CD4-positive, alpha-beta T cell treated with Interleukin-6 for 4 hours (primary cell): ENCODE data around the gene ZXDA.
A peak's percentile ranks its signal among the peaks of the same experiment; 100 is the strongest.
"Not testable (repeated sequence)": the region's sequence is repeated elsewhere in the genome, so short reads cannot be mapped to it uniquely, and the experiment has no call there.

Experiments used
- DNase-seq: peaks from one replicate; pipeline ENCODE4 v3.0.0-alpha.2; 2020; ENCODE audit warnings: mixed read lengths

Gene ZXDA

GRCh38 chrX:57910287-57910912 is at the start of gene ZXDA:
Gene ZXDA (minus strand): TSS chrX:57910458. CDS start chrX:57910420, 38 bp downstream.
- peak; percentile 35 for DNase-seq

GRCh38 chrX:57952320-57952678 is 42.0 kb upstream of the ZXDA start:
- DNase-seq: no peak

GRCh38 chrX:57951666-57952319 is 41.5 kb upstream of the ZXDA start:
- DNase-seq: no peak

- no peak for DNase-seq
Observed at GRCh38 chrX:57933321-57933720, 23.1 kb upstream of the ZXDA start.

- no peak for DNase-seq
Observed at GRCh38 chrX:57932266-57932665, 22.0 kb upstream of the ZXDA start.

GRCh38 chrX:57930051-57930450 is 19.8 kb upstream of the ZXDA start:
- no peak for DNase-seq

GRCh38 chrX:57929373-57929772 is 19.1 kb upstream of the ZXDA start:
- no peak for DNase-seq

GRCh38 chrX:57925806-57926205 is 15.5 kb upstream of the ZXDA start:
- DNase-seq: no peak

GRCh38 chrX:57918750-57919436 is 8.6 kb upstream of the ZXDA start:
- peak; percentile 51 for DNase-seq

GRCh38 chrX:57915680-57916079 is 5.4 kb upstream of the ZXDA start:
- no peak for DNase-seq

- peak; percentile 24 for DNase-seq
Observed at GRCh38 chrX:57909595-57910286, 517 bp downstream of the ZXDA start.

- DNase-seq: not testable (repeated sequence)
Observed at GRCh38 chrX:57908972-57909594, 1.2 kb downstream of the ZXDA start.

GRCh38 chrX:57906790-57907189 is 3.5 kb downstream of the ZXDA start:
- DNase-seq: no peak

GRCh38 chrX:57905141-57905540 is 5.1 kb downstream of the ZXDA start:
- DNase-seq: no peak

- DNase-seq: no peak
Observed at GRCh38 chrX:57904176-57904880, 5.9 kb downstream of the ZXDA start.

- DNase-seq: no peak
Observed at GRCh38 chrX:57902633-57903032, 7.6 kb downstream of the ZXDA start.

- no peak for DNase-seq
Observed at GRCh38 chrX:57901466-57901865, 8.8 kb downstream of the ZXDA start.

- no peak for DNase-seq
Observed at GRCh38 chrX:57900975-57901374, 9.3 kb downstream of the ZXDA start.

GRCh38 chrX:57899906-57900305 is 10.4 kb downstream of the ZXDA start:
- DNase-seq: no peak

GRCh38 chrX:57899064-57899463 is 11.2 kb downstream of the ZXDA start:
- DNase-seq: no peak

- no peak for DNase-seq
Observed at GRCh38 chrX:57871463-57871862, 38.8 kb downstream of the ZXDA start.
